Left ventricle myocardium superior (tissue), 1 donor: ENCODE measurements around the gene INS. TPM values are rescaled to one million over a fixed set of nuclear protein-coding genes. Genes with fewer than 3 reads are reported as not detected.

Source experiments
- ATAC-seq: fragments of 200-7000 bp; cut with Tn5 transposase; one replicate; pipeline ENCODE4 v1.9.1; 2020; ENCODE audit warnings: mild to moderate bottlenecking, moderate library complexity
- DNase-seq: peaks from one replicate; pipeline ENCODE4 v3.0.0-alpha.2; 2020
- intact Hi-C: fragments of 100-400 bp; cut with micrococcal nuclease; formaldehyde crosslinking; loops from one replicate; pipeline ENCODE4 v1.11.0; 2022
- long read RNA-seq: library from polyadenylated mRNA; unstranded; transcript quantifications from one replicate; pipeline ENCODE4 v2.0.0, GENCODE V29; 2021
- total RNA-seq: library from RNA; stranded (reverse); fragmentation: NEBNext Ultra II Directional; extraction: Animal tissue kit (Norgen Biotek cat#: 25700); gene quantifications from one replicate; pipeline ENCODE4 v1.2.1, GENCODE V29; 2021
- donor health status: DM: no; HTN: yes; CAD: no; lungs with severe emphysema.

The INS gene
- total RNA-seq, result not detected
- long read RNA-seq, result 0 reads

DNA sequence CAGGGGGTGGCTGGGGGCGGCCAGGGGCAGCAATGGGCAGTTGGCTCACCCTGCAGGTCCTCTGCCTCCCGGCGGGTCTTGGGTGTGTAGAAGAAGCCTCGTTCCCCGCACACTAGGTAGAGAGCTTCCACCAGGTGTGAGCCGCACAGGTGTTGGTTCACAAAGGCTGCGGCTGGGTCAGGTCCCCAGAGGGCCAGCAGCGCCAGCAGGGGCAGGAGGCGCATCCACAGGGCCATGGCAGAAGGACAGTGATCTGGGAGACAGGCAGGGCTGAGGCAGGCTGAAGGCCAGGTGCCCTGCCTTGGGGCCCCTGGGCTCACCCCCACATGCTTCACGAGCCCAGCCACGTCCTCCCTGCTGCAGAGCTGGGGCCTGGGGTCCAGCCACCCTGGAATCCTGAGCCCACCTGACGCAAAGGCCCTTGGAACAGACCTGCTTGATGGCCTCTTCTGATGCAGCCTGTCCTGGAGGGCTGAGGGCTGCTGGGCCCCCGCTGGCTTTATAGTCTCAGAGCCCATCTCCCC is at the start of gene INS:
INS (minus strand) TSS at position 474 of the 524 bp plus-strand sequence; CDS start at position 236, 238 bp downstream.
- DNase-seq (no peak), ATAC-seq (no peak)
- intact Hi-C loops, result no loop called here

DNA sequence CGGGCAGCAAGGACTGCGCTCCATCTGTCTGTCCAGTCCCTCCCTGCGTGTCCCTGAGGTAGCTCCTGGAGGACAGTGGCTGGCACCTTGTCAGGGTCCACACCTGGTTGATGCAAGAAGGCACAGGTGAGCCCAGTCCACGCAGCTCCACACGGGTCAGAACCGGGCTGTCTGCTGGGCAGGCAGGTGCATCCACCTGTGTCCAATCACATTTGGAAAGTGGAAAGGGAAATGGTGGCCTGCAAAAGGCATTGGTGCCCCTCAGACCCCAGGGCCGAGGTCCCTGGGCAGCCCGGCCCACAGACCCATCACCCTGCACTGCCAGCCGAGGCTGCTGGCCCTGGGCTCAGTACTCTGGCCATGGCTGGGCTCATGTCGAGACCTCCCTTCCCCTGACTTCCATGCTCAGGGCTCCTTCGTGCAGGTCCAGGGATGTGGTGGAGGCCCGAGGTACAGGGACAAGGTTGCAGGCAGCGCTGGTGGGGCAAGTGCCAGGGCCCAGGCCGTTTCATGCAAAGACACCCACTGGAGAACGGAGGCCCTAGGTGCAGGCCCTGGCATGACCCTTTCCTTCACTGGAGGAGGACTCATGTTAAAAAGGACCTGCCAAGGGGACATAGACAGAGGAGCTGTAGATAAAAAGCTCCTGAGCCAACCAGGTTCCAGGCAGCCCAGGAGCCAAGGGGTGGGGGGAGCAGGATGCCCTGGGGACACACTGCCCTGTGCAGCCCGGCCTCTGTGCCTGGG is 49.5 kb upstream of the INS start:
- DNase-seq (no peak), ATAC-seq (no peak)
- intact Hi-C loops, result no loop called here

GRCh38 chr11:2209900-2210321 is 48.9 kb upstream of the INS start:
- intact Hi-C loops, result no loop called here
- DNase-seq (no peak), ATAC-seq (no peak)

DNA sequence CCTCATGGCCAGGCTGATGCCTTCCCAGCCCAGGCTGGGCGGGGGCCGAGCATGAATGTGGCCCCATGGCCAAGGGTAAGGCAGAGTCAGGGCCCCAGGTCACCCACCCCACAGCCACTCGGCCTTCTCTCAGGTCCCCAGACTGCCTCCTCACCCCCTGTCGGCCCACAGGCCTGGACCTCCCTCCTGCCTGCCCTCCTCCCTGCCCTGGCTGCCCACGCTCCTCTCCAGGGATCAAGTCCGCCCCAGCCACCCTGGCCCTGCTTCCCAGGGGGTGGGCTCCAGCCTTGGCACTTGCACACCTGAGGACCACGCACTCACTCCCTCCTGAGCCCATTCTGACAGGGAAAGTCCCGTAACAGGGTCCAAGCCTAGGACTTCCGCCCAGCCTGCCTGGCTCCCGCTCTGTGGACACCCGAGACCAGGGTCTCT is 48.4 kb upstream of the INS start:
- no peak for ATAC-seq
- DNase-seq, result no peak
- intact Hi-C loops, result no loop called here

GRCh38 chr11:2208691-2209369 is 47.8 kb upstream of the INS start:
- intact Hi-C loops, result no loop called here
- ATAC-seq, result no peak
- DNase-seq, result no peak

- DNase-seq (no peak), ATAC-seq (no peak)
- intact Hi-C loops, result no loop called here
These were observed 47.0 kb upstream of the INS start for GRCh38 chr11:2207773-2208621.

DNA sequence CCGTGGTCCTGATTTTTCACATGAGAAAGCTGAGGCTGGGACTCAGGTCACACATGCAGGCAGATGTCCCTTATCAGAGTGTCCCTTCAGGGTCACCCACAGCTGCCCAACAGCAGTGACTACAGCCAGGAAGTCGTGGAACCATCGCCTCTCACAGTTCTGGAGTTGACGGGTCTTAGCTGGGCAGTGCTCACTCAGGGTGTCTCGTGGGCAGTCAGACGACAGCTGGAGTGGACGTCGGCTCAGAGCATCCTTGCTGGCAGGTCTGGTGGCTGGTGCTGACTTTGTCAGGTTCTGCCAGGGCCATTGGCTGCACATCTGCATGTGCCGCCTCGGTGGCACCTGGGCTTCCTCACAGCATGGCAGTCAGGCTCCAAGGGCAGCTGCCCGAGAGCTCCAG is 46.2 kb upstream of the INS start:
- ATAC-seq (no peak), DNase-seq (no peak)
- intact Hi-C loops, result no loop called here

GRCh38 chr11:2205981-2206690 is 45.1 kb upstream of the INS start:
- intact Hi-C loops, result no loop called here
- ATAC-seq (no peak), DNase-seq (no peak)

DNA sequence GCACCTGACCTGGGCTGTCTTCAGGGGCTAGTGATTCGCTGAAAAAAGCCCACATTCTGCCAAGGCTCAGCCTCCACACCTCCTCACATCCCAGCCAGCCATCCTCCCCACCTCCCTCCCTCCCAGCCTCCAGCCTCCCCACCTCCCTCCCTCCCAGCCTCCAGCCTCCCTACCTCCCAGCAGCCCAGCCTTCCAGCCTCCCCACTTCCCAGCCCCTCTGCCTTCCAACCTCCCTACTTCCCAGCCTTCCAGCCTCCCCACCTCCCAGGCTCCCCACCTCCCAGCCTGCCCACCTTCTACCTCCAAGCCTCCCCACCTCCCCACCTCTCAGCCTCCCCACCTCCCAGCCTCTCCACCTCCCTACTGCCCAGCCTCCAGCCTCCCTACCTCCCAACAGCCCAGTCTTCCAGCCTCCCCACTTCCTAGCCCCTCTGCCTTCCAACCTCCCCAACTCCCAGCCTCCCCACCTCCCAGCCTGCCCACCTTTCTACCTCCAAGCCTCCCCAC is 44.3 kb upstream of the INS start:
- no peak for DNase-seq
- intact Hi-C loops, result no loop called here
- ATAC-seq, result no peak

GRCh38 chr11:2204361-2205213 is 43.6 kb upstream of the INS start:
- ATAC-seq, result no peak
- no peak for DNase-seq
- intact Hi-C loops, result no loop called here

DNA sequence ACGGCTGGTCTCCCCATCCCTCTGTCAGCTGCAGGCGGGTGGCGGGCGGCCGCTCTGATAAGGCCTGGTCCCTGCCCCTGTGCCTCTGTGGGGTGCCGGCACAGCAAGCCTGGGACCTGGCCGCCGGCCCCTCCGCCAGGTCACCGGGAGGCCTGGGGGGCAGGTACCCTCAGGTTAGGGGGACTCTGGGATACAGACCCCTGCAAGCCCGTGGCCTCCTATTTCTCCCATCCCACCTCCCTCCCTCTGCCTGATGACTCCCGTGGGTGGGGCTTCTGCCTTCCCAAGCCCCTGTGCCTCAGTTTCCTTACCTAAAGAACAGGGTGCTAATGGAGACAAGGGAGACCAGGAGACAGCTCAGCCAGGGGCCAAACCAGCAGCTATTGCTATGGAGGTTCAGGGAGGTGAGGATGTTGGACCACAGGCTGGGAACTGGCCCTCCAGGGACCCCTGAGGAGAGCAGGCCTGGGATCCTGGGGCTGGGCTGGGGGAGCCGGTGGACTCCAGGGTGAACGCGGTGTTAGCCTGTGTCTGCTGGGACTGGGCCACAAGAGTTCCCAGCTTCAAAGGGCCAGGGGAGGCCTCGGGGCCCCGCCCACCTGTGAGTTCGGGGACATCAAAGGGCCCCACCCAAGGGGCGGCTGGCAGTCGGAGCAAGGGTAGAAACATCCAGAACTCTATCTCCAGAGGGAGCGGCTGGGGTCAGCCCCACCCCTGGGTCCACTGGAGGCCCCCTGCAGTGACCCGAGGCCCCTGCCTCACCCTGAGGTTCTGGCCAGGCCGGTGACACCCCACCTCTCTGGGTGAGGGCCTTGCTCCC is 42.6 kb upstream of the INS start:
- ATAC-seq (no peak), DNase-seq (no peak)
- intact Hi-C loops, result no loop called here

- ATAC-seq (no peak), DNase-seq (no peak)
- intact Hi-C loops, result no loop called here
These were observed 42.0 kb upstream of the INS start for GRCh38 chr11:2202900-2203439.

DNA sequence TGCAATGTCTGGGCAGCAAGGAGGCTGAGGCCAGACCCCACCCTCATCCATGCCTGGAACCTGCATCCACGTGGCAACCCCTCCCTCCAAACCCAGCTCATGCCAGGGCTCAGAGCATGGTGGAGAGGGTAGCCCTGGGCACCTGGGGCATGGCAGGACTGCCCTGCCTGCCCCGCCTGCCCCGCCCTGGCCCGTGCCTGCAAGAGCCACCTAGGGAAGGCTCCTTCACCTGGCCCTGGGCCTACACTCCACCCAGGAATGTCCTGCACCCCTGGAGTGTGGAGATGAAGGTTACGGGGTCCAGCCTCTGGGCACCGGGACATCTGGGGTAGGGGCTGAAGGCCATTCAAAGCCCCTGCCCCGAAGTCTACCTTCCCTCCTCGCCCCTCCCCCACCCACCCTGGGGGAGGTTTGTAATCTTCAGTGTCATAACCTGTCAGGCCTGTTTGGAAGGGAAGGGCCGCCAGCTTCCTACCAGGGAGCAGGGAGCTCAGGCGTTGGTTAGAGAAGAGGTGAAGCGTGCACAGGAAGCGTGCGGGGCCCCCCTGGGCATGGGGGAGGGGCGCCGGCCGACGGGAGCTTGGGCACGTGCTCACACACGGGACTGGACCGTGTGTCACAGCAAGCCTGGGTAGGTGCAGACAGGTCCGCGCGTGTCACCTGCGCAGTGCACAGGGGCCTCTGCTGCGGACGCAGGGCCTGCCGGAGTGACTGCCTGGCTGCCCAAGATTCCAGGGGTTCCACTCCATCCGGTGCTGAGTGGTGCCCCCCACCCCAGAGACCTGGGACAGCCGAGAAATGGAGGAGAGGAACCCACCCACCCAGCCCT is 41.3 kb upstream of the INS start:
- ATAC-seq (no peak), DNase-seq (no peak)
- intact Hi-C loops, result no loop called here

- ATAC-seq (no peak), DNase-seq (no peak)
- intact Hi-C loops, result no loop called here
These were observed 40.5 kb upstream of the INS start for GRCh38 chr11:2201542-2201941.

DNA sequence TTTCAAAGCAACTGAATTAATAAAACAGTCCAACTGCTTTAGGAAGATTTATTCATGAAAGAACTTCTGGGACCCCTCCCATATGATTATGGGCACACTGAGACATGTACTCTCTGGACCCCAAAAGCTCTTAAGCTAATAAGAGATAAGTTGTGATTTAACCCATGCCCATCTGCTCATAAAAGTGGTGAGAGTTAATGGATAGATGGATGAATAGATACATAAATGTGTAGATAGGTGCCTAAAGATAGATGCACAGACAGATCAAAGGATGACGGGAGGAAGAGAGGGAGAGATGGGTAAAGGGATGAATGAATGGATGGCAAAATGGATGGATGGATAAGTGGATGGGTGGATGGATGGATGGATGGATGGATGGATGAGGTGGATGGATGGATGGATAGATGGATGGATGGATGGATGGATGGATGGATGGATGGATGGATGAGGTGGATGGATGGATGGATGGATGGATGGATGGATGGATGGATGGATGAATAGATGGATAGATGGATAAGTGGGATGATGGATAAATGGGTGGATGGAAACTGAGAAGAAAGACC is 40.0 kb upstream of the INS start:
- no peak for ATAC-seq
- intact Hi-C loops, result no loop called here
- DNase-seq, result no peak

GRCh38 chr11:2200536-2200935 is 39.5 kb upstream of the INS start:
- DNase-seq (no peak), ATAC-seq (no peak)
- intact Hi-C loops, result no loop called here
